ENCODE results near the gene TP73.

GRCh38 chr1:3668148-3668547 lies 15.8 kb downstream of the TP73 start:
- TF ChIP-seq CTCF (conservative IDR thresholded peaks at IDR 0.05; ENCODE audit: low read depth, low read length) (no peak), EZH2 (IDR thresholded peaks at IDR 0.05; ENCODE audit: low read length, unreplicated experiment) (no peak), EZH2phosphoT487 (IDR thresholded peaks at IDR 0.05; ENCODE audit: borderline replicate concordance, low read length) (no peak)

Measured in PC-3 (cell line).